Epithelial cell of proximal tubule (primary cell): ENCODE data around the gene TMUB2. TPM values are rescaled to one million over a fixed set of nuclear protein-coding genes. Genes with fewer than 3 reads are reported as not detected.

ENCODE experiments used
- DNase-seq: peaks from one replicate; pipeline ENCODE4 v3.0.0-alpha.2; 2011; ENCODE audit warnings: low read depth
- H3K4me3 ChIP-seq: 2 replicates; pipeline ENCODE4 v1.5.1; 2011; ENCODE audit warnings: low read depth, mild to moderate bottlenecking, low read length
- total RNA-seq: library from RNA; depleted of rRNA; stranded (reverse); fragments of >200 nt; gene quantifications from 2 replicates; pipeline ENCODE4 v1.2.3, GENCODE V29; 2015
- TF ChIP-seq, protein P1 (sequence below): conservative IDR thresholded peaks from 2 replicates; pipeline ENCODE4 v1.5.1; 2012; ENCODE audit warnings: low read depth, mild to moderate bottlenecking, low read length

TMUB2 gene
- total RNA-seq, 1 donor from 2014 or later: 26.3 TPM

- TF ChIP-seq, protein P1, sequence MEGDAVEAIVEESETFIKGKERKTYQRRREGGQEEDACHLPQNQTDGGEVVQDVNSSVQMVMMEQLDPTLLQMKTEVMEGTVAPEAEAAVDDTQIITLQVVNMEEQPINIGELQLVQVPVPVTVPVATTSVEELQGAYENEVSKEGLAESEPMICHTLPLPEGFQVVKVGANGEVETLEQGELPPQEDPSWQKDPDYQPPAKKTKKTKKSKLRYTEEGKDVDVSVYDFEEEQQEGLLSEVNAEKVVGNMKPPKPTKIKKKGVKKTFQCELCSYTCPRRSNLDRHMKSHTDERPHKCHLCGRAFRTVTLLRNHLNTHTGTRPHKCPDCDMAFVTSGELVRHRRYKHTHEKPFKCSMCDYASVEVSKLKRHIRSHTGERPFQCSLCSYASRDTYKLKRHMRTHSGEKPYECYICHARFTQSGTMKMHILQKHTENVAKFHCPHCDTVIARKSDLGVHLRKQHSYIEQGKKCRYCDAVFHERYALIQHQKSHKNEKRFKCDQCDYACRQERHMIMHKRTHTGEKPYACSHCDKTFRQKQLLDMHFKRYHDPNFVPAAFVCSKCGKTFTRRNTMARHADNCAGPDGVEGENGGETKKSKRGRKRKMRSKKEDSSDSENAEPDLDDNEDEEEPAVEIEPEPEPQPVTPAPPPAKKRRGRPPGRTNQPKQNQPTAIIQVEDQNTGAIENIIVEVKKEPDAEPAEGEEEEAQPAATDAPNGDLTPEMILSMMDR: peak; percentile 43
- H3K4me3 ChIP-seq: no peak overlapping the region
- DNase-seq: no peak
These were observed 19.4 kb downstream of the TMUB2 start for GRCh38 chr17:44205962-44206824.

- TF ChIP-seq, protein P1: no peak
- no peak for DNase-seq
- no peak overlapping the region for H3K4me3 ChIP-seq
These were observed 20.0 kb downstream of the TMUB2 start for GRCh38 chr17:44206825-44207155.

GRCh38 chr17:44207319-44207718 lies 20.5 kb downstream of the TMUB2 start:
- TF ChIP-seq, protein P1: no peak
- no peak for DNase-seq
- no peak overlapping the region for H3K4me3 ChIP-seq

DNA sequence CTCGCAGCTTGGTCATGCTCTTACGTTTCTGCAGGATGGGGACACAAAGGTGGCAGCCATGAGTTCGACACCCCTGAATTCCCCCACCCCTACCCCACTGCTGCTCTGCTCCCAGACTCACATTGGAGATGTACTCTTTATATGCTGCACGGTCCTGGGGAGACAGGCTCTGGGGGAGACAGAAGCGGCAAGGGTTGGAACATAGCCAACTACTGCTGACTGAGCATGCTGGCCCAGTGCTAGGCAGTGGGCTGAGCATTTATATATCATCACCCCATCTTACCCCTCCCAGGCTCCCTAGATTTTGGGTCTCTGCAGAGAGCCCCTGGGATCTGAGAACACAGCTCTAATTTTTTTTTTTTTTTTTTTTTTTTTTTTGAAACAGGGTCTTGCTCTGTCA lies 21.0 kb downstream of the TMUB2 start:
- DNase-seq: no peak
- TF ChIP-seq, protein P1: no peak
- H3K4me3 ChIP-seq: no peak overlapping the region

DNA sequence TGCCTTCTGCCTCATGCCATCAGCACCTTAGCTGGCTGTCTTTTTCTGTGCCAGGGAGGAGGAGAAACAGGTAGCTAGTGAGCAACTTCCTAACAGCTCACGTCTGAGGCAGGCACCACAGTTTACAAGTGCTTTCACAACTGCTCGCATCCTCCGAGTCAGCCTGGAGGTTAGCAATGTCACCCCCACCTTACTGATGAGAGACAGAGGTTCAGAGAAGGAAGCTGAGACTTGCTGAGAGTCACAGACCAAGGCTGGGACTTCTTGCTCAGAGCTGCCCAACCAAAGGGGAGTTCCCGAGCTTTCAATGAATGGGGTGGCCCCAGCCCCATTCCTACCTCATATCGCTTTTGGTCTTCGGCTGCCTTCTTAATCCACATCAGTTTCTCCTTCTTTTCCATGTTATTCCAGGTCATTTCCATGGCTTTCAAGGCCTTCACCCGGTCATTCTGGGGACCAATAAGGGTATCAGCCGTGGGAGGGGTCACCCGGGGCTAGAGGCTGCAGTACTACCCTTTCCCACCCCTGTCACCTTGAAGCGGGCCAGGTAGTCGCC lies 23.1 kb downstream of the TMUB2 start:
- H3K4me3 ChIP-seq: no peak overlapping the region
- TF ChIP-seq, protein P1: no peak
- DNase-seq: no peak

- H3K4me3 ChIP-seq: no peak overlapping the region
- DNase-seq: no peak
- TF ChIP-seq, protein P1: peak; percentile 83
These were observed 23.8 kb downstream of the TMUB2 start for GRCh38 chr17:44210342-44211192.
